ENCODE measurements around the gene INPP5A. TPM values are rescaled to one million over a fixed set of nuclear protein-coding genes. Genes with fewer than 3 reads are reported as not detected.

Gene INPP5A
- total RNA-seq, 1 experiment from 2014 or later, result 44.5 TPM

DNA sequence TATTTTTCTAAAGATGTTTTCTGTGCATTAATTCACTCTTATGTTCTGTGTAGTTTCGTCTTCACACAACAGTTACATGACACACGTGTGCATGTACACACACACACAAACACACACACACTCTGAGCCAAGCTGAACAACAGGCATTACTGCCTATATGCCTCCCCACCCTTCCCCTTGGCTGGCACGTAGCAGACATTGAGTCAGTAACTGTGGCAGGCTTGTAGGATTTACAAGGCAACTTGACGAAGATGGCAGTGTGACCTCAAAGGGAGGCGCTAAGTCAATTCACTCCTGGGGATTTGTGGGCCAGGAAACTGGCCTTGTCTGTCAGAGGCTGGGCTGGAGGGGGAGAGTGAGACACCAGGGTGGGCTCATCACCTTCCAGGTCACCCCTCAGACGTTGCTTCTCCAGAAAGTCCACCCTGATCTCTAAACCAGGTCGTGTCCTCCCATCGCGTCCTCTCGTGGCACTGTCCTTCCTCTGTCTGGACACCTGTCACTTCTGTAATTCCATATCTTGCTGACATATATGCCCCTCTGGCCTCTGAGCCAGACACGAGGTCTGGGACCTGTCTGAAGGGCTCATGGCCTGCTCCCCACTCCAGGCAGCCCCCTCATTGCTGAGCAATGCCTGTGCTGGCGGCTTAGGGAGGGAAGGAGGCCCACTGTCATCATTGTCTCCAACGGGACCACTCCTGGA is 41.1 kb upstream of the INPP5A start:
- POLR2A ChIA-PET, result no interaction called here
- no peaks in the 10 kb centered on the region for H3K36me3 Mint-ChIP-seq (ENCODE audit: insufficient read depth, unreplicated experiment)
- Histone ChIP-seq H3K36me3 (ENCODE audit: control insufficient read depth, insufficient read depth, low read length) (no peaks in the 10 kb centered on the region), H3K9me3 (no peaks in the 10 kb centered on the region), H3K4me3 (ENCODE audit: low read depth, low read length) (no peak overlapping the region), H3K4me1 (no peaks in the 10 kb centered on the region), H3K27me3 (replicated peaks; ENCODE audit: control insufficient read depth, insufficient read depth, low read length) (no peaks in the 10 kb centered on the region)
- no peak for DNase-seq
- peaks cover 8% of the 10 kb centered on the region for H3K27me3 Mint-ChIP-seq (ENCODE audit: insufficient read depth, unreplicated experiment)
- no peaks in the 10 kb centered on the region for H3K4me1 Mint-ChIP-seq (ENCODE audit: low read depth, unreplicated experiment)
- CTCF ChIA-PET, result no interaction called here
- no peak overlapping the region for H3K4me3 Mint-ChIP-seq (ENCODE audit: unreplicated experiment)
- H3K9me3 Mint-ChIP-seq (ENCODE audit: unreplicated experiment), result no peaks in the 10 kb centered on the region
- TF ChIP-seq, protein P1, sequence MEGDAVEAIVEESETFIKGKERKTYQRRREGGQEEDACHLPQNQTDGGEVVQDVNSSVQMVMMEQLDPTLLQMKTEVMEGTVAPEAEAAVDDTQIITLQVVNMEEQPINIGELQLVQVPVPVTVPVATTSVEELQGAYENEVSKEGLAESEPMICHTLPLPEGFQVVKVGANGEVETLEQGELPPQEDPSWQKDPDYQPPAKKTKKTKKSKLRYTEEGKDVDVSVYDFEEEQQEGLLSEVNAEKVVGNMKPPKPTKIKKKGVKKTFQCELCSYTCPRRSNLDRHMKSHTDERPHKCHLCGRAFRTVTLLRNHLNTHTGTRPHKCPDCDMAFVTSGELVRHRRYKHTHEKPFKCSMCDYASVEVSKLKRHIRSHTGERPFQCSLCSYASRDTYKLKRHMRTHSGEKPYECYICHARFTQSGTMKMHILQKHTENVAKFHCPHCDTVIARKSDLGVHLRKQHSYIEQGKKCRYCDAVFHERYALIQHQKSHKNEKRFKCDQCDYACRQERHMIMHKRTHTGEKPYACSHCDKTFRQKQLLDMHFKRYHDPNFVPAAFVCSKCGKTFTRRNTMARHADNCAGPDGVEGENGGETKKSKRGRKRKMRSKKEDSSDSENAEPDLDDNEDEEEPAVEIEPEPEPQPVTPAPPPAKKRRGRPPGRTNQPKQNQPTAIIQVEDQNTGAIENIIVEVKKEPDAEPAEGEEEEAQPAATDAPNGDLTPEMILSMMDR (IDR thresholded peaks at IDR 0.05; ENCODE audit: insufficient read depth in 1 of 2, low read depth in 1 of 2, low read length in 1 of 2, severe bottlenecking in 1 of 2, unreplicated experiment in 1 of 2), result no peak
- no peak overlapping the region for H3K27ac Mint-ChIP-seq (ENCODE audit: unreplicated experiment)
- intact Hi-C loops (cut with micrococcal nuclease; ENCODE audit: unreplicated experiment), result no loop called here
- no TSS peak for BruUV-seq (replicated peaks)

DNA sequence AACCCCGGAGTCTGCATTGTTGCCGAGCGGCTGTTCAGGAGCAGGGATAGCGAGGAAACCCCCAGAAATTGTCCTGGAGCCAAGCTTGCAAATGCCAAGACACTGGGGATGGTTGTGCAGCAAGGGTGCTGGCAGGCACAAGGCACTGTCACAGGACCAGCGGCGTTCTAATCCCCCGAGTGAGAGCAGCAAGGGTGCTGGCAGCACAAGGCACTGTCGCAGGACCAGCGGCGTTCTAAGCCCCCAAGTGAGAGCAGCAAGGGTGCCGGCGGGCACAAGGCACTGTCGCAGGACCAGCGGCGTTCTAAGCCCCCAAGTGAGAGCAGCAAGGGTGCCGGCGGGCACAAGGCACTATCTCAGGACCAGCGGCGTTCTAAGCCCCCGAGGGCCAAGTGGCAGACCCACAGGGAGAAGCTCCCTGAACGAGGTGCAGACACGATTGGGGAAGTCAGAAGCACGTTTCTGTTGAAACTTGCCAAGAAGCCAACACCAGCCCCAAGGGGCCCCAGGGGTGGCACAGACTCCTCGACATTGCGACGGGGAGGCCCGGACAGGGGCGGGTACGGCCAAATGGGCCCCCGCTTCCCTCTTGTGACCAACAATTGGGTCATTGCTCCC is 40.4 kb upstream of the INPP5A start:
- Mint-ChIP-seq H3K4me3 (ENCODE audit: unreplicated experiment) (no peak overlapping the region), H3K9me3 (ENCODE audit: unreplicated experiment) (no peaks in the 10 kb centered on the region), H3K4me1 (ENCODE audit: low read depth, unreplicated experiment) (no peaks in the 10 kb centered on the region), H3K36me3 (ENCODE audit: insufficient read depth, unreplicated experiment) (no peaks in the 10 kb centered on the region), H3K27me3 (ENCODE audit: insufficient read depth, unreplicated experiment) (peaks cover 8% of the 10 kb centered on the region), H3K27ac (ENCODE audit: unreplicated experiment) (no peak overlapping the region)
- intact Hi-C loops (cut with micrococcal nuclease; ENCODE audit: unreplicated experiment), result no loop called here
- no peaks in the 10 kb centered on the region for H3K9me3 ChIP-seq
- H3K4me3 ChIP-seq (ENCODE audit: low read depth, low read length), result no peak overlapping the region
- TF ChIP-seq, protein P1 (IDR thresholded peaks at IDR 0.05; ENCODE audit: insufficient read depth in 1 of 2, low read depth in 1 of 2, low read length in 1 of 2, severe bottlenecking in 1 of 2, unreplicated experiment in 1 of 2), result no peak
- no peaks in the 10 kb centered on the region for H3K4me1 ChIP-seq
- BruUV-seq (replicated peaks), result no TSS peak
- H3K36me3 ChIP-seq (ENCODE audit: control insufficient read depth, insufficient read depth, low read length), result no peaks in the 10 kb centered on the region
- CTCF ChIA-PET, result no interaction called here
- no peaks in the 10 kb centered on the region for H3K27me3 ChIP-seq (replicated peaks; ENCODE audit: control insufficient read depth, insufficient read depth, low read length)
- no peak for DNase-seq
- POLR2A ChIA-PET, result no interaction called here

DNA sequence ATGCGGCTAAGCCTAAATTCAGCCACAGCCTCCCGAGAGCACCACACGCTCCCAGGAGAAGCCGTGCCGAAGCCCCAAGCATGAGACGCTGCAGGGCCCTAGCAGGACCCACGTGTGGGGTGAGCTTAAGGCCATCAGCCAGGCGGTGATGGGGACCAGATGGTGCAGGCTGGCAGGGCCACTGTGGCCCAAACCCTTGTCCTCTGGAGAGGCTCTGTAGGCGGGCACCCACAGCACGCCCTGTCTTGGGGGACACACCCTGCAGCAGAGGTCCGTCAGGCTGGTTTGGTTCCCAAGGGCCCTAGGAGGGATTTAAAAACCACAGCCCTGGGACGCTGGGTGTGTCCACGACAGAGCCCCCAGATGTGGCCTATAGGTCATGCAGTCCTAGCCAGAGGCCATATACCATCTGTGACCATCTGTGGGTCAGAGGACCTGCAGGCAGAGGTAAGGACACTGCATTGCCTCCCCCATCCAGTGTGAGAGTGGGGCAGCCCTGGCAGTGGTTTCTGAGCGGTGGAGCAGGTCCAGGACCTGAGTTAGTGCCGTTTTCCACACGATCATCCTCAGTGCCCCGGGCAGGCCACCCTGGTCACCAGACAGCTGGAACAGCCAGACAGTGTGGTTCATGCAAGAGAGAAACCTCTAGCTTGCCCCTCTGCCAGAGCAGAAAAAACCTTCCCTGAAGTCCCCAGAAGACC is 39.6 kb upstream of the INPP5A start:
- H3K4me3 Mint-ChIP-seq (ENCODE audit: unreplicated experiment), result no peak overlapping the region
- peak in 1 of 2 experiments; percentile 26 for DNase-seq
- H3K27ac Mint-ChIP-seq (ENCODE audit: unreplicated experiment), result no peak overlapping the region
- intact Hi-C loops (cut with micrococcal nuclease; ENCODE audit: unreplicated experiment), result no loop called here
- H3K4me1 Mint-ChIP-seq (ENCODE audit: low read depth, unreplicated experiment), result no peaks in the 10 kb centered on the region
- H3K9me3 Mint-ChIP-seq (ENCODE audit: unreplicated experiment), result no peaks in the 10 kb centered on the region
- TF ChIP-seq, protein P1 (IDR thresholded peaks at IDR 0.05; ENCODE audit: insufficient read depth in 1 of 2, low read depth in 1 of 2, low read length in 1 of 2, severe bottlenecking in 1 of 2, unreplicated experiment in 1 of 2), result no peak
- ChIA-PET POLR2A (no interaction called here), CTCF (no interaction called here)
- no peaks in the 10 kb centered on the region for H3K36me3 Mint-ChIP-seq (ENCODE audit: insufficient read depth, unreplicated experiment)
- Histone ChIP-seq H3K4me1 (no peaks in the 10 kb centered on the region), H3K9me3 (no peaks in the 10 kb centered on the region), H3K27me3 (replicated peaks; ENCODE audit: control insufficient read depth, insufficient read depth, low read length) (no peaks in the 10 kb centered on the region), H3K4me3 (ENCODE audit: low read depth, low read length) (no peak overlapping the region), H3K36me3 (ENCODE audit: control insufficient read depth, insufficient read depth, low read length) (no peaks in the 10 kb centered on the region)
- H3K27me3 Mint-ChIP-seq (ENCODE audit: insufficient read depth, unreplicated experiment), result peaks cover 8% of the 10 kb centered on the region
- BruUV-seq (replicated peaks), result no TSS peak
